ENCODE data around the gene SIK3. TPM values are rescaled to one million over a fixed set of nuclear protein-coding genes. Genes with fewer than 3 reads are reported as not detected.
"Not testable (repeated sequence)": the region's sequence is repeated elsewhere in the genome, so short reads cannot be mapped to it uniquely, and the experiment has no call there.

The SIK3 gene
- total RNA-seq, 1 donor from 2014 or later, result 61.0 TPM

DNA sequence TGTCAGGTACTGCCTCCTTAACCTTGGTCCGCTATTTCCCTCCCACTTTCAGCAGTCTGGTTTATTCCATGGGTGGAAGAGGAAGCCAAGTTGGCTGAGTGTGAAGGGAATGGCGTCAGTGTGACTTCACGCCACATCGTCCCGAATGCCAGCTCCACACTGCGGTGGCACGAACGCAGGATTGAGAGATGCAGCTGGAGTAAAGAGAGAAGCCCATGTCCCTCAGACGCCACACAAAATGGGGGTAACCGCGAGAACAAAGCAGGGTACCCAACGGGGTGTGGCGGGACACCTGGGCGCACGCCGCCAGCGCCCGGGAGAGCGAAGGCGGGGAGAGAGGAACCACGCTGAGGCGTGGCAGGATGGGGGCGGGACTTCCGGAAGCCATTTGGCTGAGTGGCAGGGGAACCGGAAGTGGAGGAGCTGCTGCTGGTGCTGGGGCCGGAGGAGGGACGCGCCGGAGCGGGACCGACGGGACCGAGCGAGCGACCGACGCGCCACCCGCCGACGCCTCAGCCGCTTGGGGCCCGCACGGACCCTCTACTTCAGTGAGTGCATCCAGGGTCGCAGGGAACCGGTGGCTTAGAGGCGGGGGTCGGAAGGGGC is 45.7 kb upstream of the SIK3 start, which contains the start of gene PAFAH1B2:
TSS of gene PAFAH1B2 (plus strand) at position 417 of the 606 bp plus-strand sequence. CDS start 8,161 bp downstream, outside the sequence.
- Mint-ChIP-seq H3K27ac (peak within 1 kb of the TSS; percentile 99), H3K4me3 (ENCODE audit: low read depth) (peak within 1 kb of the TSS; percentile 99), H3K36me3 (ENCODE audit: insufficient read depth) (peaks cover 6% of the 10 kb centered on the region), H3K4me1 (ENCODE audit: low read depth) (peaks cover 40% of the 10 kb centered on the region), H3K27me3 (peaks cover 10% of the 10 kb centered on the region), H3K9me3 (ENCODE audit: low read depth) (no peaks in the 10 kb centered on the region)
- TF ChIP-seq, protein P1, sequence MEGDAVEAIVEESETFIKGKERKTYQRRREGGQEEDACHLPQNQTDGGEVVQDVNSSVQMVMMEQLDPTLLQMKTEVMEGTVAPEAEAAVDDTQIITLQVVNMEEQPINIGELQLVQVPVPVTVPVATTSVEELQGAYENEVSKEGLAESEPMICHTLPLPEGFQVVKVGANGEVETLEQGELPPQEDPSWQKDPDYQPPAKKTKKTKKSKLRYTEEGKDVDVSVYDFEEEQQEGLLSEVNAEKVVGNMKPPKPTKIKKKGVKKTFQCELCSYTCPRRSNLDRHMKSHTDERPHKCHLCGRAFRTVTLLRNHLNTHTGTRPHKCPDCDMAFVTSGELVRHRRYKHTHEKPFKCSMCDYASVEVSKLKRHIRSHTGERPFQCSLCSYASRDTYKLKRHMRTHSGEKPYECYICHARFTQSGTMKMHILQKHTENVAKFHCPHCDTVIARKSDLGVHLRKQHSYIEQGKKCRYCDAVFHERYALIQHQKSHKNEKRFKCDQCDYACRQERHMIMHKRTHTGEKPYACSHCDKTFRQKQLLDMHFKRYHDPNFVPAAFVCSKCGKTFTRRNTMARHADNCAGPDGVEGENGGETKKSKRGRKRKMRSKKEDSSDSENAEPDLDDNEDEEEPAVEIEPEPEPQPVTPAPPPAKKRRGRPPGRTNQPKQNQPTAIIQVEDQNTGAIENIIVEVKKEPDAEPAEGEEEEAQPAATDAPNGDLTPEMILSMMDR (IDR thresholded peaks at IDR 0.05; ENCODE audit: unreplicated experiment), result no peak
- DNase-seq (ENCODE audit: low spot score, unreplicated experiment), result peak; percentile 83

DNA sequence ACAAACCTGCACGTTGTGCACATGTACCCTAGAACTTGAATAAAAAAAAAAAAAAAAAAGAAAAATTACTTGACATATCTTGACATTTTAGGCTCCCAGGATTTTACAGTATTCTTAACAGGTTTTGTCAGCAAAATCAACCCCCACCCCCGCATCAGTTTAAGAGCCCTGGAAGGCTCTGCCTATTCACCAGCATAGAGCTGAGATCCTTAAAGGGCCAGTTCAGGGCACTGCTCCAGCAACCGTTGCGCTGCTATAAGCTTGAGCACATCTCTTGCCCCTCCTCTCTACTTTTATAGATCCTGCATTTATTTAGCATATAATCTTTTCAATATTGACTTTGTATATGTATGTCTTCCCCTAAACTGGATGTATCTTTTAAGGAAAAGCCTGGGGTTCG is 45.2 kb upstream of the SIK3 start:
- Mint-ChIP-seq H3K9me3 (ENCODE audit: low read depth) (no peaks in the 10 kb centered on the region), H3K4me3 (ENCODE audit: low read depth) (peak overlapping the region; percentile 99), H3K27ac (peak overlapping the region; percentile 97), H3K4me1 (ENCODE audit: low read depth) (peaks cover 40% of the 10 kb centered on the region), H3K36me3 (ENCODE audit: insufficient read depth) (peaks cover 6% of the 10 kb centered on the region), H3K27me3 (peaks cover 10% of the 10 kb centered on the region)
- TF ChIP-seq, protein P1 (IDR thresholded peaks at IDR 0.05; ENCODE audit: unreplicated experiment), result no peak
- no peak for DNase-seq (ENCODE audit: low spot score, unreplicated experiment)

DNA sequence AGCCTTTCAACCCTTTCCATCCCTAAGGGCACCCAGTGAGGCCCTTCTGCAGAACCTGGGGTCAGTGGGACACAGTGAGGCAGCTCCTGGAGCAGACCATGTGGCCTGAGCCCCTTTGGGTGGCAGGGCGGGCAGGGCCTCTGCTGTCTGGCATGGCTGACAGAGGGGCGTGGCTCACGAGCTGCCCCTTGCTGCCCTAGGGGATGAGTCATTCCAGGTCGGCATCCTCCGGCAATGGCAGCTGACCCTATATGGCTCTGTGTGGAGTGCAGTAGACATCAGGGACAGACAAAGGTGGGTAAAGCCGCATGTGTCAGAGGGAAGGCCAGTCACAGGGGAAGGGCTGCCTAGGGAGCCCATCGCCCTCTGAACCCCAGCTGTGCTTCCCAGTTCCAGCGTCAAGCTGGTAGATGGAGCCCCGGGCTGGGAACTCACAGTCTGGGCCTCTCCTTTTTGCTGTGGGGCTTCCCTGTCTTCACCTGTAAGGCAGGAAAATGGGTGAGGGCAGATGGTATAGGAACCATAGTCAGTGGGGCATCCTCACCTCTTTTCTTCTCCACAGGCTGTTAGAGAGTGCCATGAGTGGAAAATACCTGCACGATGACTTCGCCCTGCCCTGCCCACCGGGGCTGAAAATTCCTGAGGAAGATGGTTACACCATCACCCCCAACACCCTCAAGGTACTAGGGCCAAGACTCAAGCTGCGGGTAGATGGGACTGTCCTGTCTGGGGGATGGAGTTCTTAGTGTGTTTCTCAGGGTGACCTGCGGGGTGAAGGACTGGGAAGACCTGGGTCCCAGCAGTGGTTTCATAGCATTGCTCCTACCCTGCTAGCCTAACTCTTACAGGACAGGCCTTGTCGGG is 39.2 kb upstream of the SIK3 start:
- not testable (repeated sequence) for H3K36me3 Mint-ChIP-seq (ENCODE audit: insufficient read depth); DNase-seq (ENCODE audit: low spot score, unreplicated experiment); H3K27me3 Mint-ChIP-seq; H3K27ac Mint-ChIP-seq; H3K9me3 Mint-ChIP-seq (ENCODE audit: low read depth); H3K4me3 Mint-ChIP-seq (ENCODE audit: low read depth)
- peaks cover 14% of the 10 kb centered on the region for H3K4me1 Mint-ChIP-seq (ENCODE audit: low read depth)

DNA sequence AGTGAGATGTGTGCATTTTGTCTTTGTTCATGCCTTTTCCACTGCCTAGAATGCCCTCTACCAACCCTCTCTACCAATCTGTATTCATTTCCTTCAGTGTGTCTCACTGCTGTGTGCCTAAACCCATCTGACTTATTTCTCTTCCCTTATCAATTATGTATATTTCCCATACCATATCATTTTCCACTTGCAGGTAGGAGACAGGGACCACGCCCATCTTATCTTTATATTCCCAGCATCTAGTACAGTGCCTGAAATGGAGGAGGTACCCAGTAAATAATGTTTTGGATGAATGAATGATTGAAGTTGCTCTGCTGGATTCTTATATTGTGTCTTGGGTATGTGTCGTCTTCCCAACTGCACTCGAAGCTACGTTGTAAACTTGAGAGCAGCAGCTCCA is 36.8 kb upstream of the SIK3 start:
- not testable (repeated sequence) for H3K4me1 Mint-ChIP-seq (ENCODE audit: low read depth); H3K4me3 Mint-ChIP-seq (ENCODE audit: low read depth); DNase-seq (ENCODE audit: low spot score, unreplicated experiment); H3K9me3 Mint-ChIP-seq (ENCODE audit: low read depth); H3K36me3 Mint-ChIP-seq (ENCODE audit: insufficient read depth); H3K27me3 Mint-ChIP-seq; H3K27ac Mint-ChIP-seq

DNA sequence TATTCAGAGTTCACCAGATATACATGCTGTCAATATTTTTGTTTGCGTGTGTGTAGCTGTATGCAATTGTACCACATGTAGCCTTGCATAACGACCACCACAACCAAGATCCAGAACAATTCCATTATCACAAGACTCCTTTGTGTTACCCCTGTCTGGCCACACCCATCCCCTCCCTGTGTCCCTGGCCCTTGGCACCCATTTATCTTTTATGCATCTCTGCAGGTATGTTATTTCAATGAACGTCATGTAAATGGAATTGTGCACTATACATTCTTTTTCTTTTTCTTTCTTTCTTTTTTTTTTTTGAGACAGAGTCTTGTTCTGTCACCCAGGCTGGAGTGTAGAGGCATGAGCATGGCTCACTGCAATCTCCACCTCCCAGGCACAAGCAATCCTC is 36.2 kb upstream of the SIK3 start:
- TF ChIP-seq, protein P1 (IDR thresholded peaks at IDR 0.05; ENCODE audit: unreplicated experiment), result no peak
- Mint-ChIP-seq H3K9me3 (ENCODE audit: low read depth) (no peaks in the 10 kb centered on the region), H3K36me3 (ENCODE audit: insufficient read depth) (no peaks in the 10 kb centered on the region), H3K27ac (no peak overlapping the region), H3K4me3 (ENCODE audit: low read depth) (no peak overlapping the region), H3K4me1 (ENCODE audit: low read depth) (peaks cover 3% of the 10 kb centered on the region), H3K27me3 (no peaks in the 10 kb centered on the region)
- DNase-seq (ENCODE audit: low spot score, unreplicated experiment), result no peak

DNA sequence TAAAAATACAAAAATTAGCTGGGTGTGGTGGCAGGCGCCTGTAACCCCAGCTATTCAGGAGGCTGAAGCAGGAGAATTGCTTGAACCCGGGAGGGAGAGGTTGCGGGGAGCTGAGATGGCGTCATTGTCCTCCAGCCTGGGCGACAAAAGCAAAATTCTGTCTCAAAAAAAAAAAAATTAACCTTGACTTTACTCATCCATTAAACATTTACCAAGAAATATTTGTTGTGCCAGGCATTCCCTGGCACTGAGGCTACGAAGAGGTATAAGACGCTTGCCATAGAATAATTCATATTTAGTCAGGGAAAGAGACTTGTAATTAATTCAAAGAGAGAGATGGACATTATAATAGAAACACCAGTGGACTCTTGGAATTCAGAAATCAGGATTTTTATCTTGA is 32.7 kb upstream of the SIK3 start:
- H3K4me3 Mint-ChIP-seq (ENCODE audit: low read depth), result no peak overlapping the region
- DNase-seq (ENCODE audit: low spot score, unreplicated experiment), result no peak
- H3K27me3 Mint-ChIP-seq, result peaks cover 9% of the 10 kb centered on the region
- no peaks in the 10 kb centered on the region for H3K9me3 Mint-ChIP-seq (ENCODE audit: low read depth)
- no peaks in the 10 kb centered on the region for H3K4me1 Mint-ChIP-seq (ENCODE audit: low read depth)
- H3K27ac Mint-ChIP-seq, result no peak overlapping the region
- H3K36me3 Mint-ChIP-seq (ENCODE audit: insufficient read depth), result no peaks in the 10 kb centered on the region
- TF ChIP-seq, protein P1 (IDR thresholded peaks at IDR 0.05; ENCODE audit: unreplicated experiment), result no peak

DNA sequence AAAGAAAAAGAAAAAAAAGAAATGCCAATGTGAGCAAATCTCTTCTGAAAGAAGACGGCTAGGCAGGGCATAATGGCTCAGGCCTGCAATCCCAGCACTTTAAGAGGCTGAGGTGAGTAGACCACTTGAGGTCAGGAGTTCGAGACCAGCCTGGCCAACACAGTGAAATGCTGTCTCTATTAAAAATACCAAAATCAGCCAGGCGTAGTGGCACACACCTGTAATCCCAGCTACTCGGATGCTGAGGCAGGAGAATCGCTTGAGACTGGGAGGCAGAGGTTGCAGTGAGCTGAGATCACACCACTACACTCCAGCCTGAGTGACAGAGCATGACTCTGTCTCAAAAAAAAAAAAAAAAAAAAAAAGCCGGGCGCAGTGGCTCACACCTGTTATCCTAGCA is 32.2 kb upstream of the SIK3 start:
- H3K27me3 Mint-ChIP-seq; H3K27ac Mint-ChIP-seq; H3K36me3 Mint-ChIP-seq (ENCODE audit: insufficient read depth); H3K4me1 Mint-ChIP-seq (ENCODE audit: low read depth); H3K9me3 Mint-ChIP-seq (ENCODE audit: low read depth); H3K4me3 Mint-ChIP-seq (ENCODE audit: low read depth); DNase-seq (ENCODE audit: low spot score, unreplicated experiment): not testable (repeated sequence)
